ENCODE data around the gene AHI1.

Gene AHI1

GRCh38 chr6:135497412-135498184 lies at the start of gene AHI1:
TSS of gene AHI1 (minus strand) at chr6:135497740. CDS start at chr6:135492237, 5,503 bp downstream.
- peak; percentile 93 for DNase-seq

GRCh38 chr6:135546680-135547418 lies 49.3 kb upstream of the AHI1 start:
- no peak for DNase-seq

- DNase-seq, result no peak
These were observed 48.7 kb upstream of the AHI1 start for GRCh38 chr6:135546206-135546605.

GRCh38 chr6:135540207-135540840 lies 42.8 kb upstream of the AHI1 start:
- DNase-seq, result no peak

- peak; percentile 61 for DNase-seq
These were observed 40.3 kb upstream of the AHI1 start for GRCh38 chr6:135537741-135538301.

- peak; percentile 24 for DNase-seq
These were observed 38.5 kb upstream of the AHI1 start for GRCh38 chr6:135535989-135536414.

- no peak for DNase-seq
These were observed 37.3 kb upstream of the AHI1 start for GRCh38 chr6:135534773-135535380.

- DNase-seq, result no peak
These were observed 35.0 kb upstream of the AHI1 start for GRCh38 chr6:135532559-135532958.

GRCh38 chr6:135531954-135532490 lies 34.5 kb upstream of the AHI1 start:
- no peak for DNase-seq

- no peak for DNase-seq
These were observed 32.6 kb upstream of the AHI1 start for GRCh38 chr6:135530113-135530512.

- DNase-seq, result no peak
These were observed 30.4 kb upstream of the AHI1 start for GRCh38 chr6:135527960-135528249.

GRCh38 chr6:135527116-135527959 lies 29.8 kb upstream of the AHI1 start:
- DNase-seq, result no peak

GRCh38 chr6:135525594-135525993 lies 28.1 kb upstream of the AHI1 start:
- DNase-seq, result no peak

- DNase-seq, result no peak
These were observed 25.6 kb upstream of the AHI1 start for GRCh38 chr6:135522965-135523692.

- DNase-seq, result no peak
These were observed 23.9 kb upstream of the AHI1 start for GRCh38 chr6:135521431-135521830.

GRCh38 chr6:135520781-135521180 lies 23.2 kb upstream of the AHI1 start:
- DNase-seq, result no peak

GRCh38 chr6:135519348-135519747 lies 21.8 kb upstream of the AHI1 start:
- no peak for DNase-seq

GRCh38 chr6:135517527-135517926 lies 20.0 kb upstream of the AHI1 start:
- DNase-seq, result no peak

GRCh38 chr6:135514706-135515105 lies 17.2 kb upstream of the AHI1 start:
- no peak for DNase-seq

GRCh38 chr6:135506270-135506997 lies 8.9 kb upstream of the AHI1 start:
- DNase-seq, result peak; percentile 56

GRCh38 chr6:135505648-135506047 lies 8.1 kb upstream of the AHI1 start:
- DNase-seq, result no peak
